Measurements from ENCODE around the gene BST1. TPM values are rescaled to one million over a fixed set of nuclear protein-coding genes. Genes with fewer than 3 reads are reported as not detected.

Gene BST1, protein sequence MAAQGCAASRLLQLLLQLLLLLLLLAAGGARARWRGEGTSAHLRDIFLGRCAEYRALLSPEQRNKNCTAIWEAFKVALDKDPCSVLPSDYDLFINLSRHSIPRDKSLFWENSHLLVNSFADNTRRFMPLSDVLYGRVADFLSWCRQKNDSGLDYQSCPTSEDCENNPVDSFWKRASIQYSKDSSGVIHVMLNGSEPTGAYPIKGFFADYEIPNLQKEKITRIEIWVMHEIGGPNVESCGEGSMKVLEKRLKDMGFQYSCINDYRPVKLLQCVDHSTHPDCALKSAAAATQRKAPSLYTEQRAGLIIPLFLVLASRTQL
- total RNA-seq, result 10 to 100 TPM in 1 of 9 donors, 1 to 10 TPM in 8; 3.0 to 10.3 (median 4.9) TPM
- 1 to 10 TPM; 2.3 to 3.2 (median 2.7) TPM for polyA plus RNA-seq
- long read RNA-seq, donor 1, partial matches to known transcripts, result 0 of 1 reads
- long read RNA-seq, donor 1, other reads (novel, unspliced or antisense), result 0 of 1 reads
- long read RNA-seq, donor 2, result 0 reads
- long read RNA-seq, donor 3, partial matches to known transcripts, result 0 of 1 reads
- long read RNA-seq, donor 3, other reads (novel, unspliced or antisense), result 0 of 1 reads
- long read RNA-seq, donor 4, result 0 reads
- long read RNA-seq, donor 5, transcript BST1-201 (9 exons, 1,480 nt), result major isoform, 5 of 7 reads
- long read RNA-seq, donor 5, partial matches to known transcripts, result 0 of 7 reads
- long read RNA-seq, donor 5, other reads (novel, unspliced or antisense), result 2 of 7 reads
- long read RNA-seq, donor 6, partial matches to known transcripts, result 0 of 1 reads
- long read RNA-seq, donor 6, other reads (novel, unspliced or antisense), result 1 of 1 reads
- long read RNA-seq, donor 7, result 0 reads
- long read RNA-seq, donor 8, partial matches to known transcripts, result 6 of 8 reads
- long read RNA-seq, donor 8, other reads (novel, unspliced or antisense), result 0 of 8 reads
- long read RNA-seq, donor 9, partial matches to known transcripts, result 0 of 3 reads
- long read RNA-seq, donor 9, other reads (novel, unspliced or antisense), result 0 of 3 reads
- long read RNA-seq, donor 10, partial matches to known transcripts, result 0 of 1 reads
- long read RNA-seq, donor 10, other reads (novel, unspliced or antisense), result 0 of 1 reads

GRCh38 chr4:15702941-15703403 is at the start of gene BST1:
Gene BST1, plus strand, starts transcription at chr4:15703065. Its CDS starts 80 bp downstream, at chr4:15703145.
- peak; percentile 46 to 77 (median 58) for DNase-seq
- intact Hi-C loops (cut with DNase I), result no loop called here
- no peak for TF ChIP-seq CTCF (IDR thresholded peaks at IDR 0.05)
- TF ChIP-seq POLR2A (IDR thresholded peaks at IDR 0.05), result no peak
- Histone ChIP-seq H3K27me3 (no peaks in the 10 kb centered on the region), H3K4me1 (replicated peaks in 1 of 2) (peaks cover 0 to 6% of the 10 kb centered on the region in 2 donors), H3K4me3 (peak within 1 kb of the TSS in 2 of 4 donors; percentile 33 to 61), H3K9me3 (replicated peaks in 1 of 3) (no peaks in the 10 kb centered on the region), H3K36me3 (replicated peaks in 1 of 2) (no peaks in the 10 kb centered on the region), H3K27ac (peak within 1 kb of the TSS in 2 of 5 donors; percentile 2 to 3)
- WGBS, 4 donors, result 1% methylated on average over 22 to 43 of the region's 43 CpGs

DNA sequence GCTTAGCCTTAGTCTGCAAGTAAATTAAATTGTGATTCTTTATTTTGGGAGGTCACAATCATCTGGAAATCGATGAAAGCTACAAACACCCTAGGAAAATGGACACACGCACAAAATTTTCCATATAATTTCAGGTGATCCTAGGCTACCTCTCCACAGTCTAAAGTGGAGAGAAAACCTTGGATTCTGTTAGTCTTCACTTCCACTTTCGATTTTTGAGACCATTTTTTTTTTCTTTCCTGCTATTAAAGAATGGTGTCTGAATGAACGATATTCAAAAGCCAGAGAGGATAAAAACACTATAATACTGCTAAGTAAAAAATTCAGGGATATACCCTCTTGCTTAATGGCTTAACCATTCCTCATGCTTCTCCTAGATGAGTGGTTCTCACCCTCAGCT is 49.4 kb upstream of the BST1 start:
- no peak for DNase-seq
- WGBS, 4 donors, result 10 to 14% (median 12%) methylated on average over 4 of the region's 4 CpGs
- Histone ChIP-seq H3K36me3 (replicated peaks in 1 of 2) (no peaks in the 10 kb centered on the region), H3K9me3 (replicated peaks in 1 of 3) (no peaks in the 10 kb centered on the region), H3K27me3 (no peaks in the 10 kb centered on the region), H3K27ac (peak overlapping the region; percentile 64 to 100 (median 99)), H3K4me1 (replicated peaks in 1 of 2) (peaks cover 43 to 76% of the 10 kb centered on the region in 2 donors), H3K4me3 (peak overlapping the region in 2 of 4 donors; percentile 58 to 93)
- no peak for TF ChIP-seq POLR2A (IDR thresholded peaks at IDR 0.05)
- no peak for TF ChIP-seq CTCF (IDR thresholded peaks at IDR 0.05)
- intact Hi-C loops (cut with DNase I), result loop anchor here in 1 of 2 donors (10.0 kb wide), 1 partner anchor 419 kb away; no protein-coding TSS in a partner anchor

DNA sequence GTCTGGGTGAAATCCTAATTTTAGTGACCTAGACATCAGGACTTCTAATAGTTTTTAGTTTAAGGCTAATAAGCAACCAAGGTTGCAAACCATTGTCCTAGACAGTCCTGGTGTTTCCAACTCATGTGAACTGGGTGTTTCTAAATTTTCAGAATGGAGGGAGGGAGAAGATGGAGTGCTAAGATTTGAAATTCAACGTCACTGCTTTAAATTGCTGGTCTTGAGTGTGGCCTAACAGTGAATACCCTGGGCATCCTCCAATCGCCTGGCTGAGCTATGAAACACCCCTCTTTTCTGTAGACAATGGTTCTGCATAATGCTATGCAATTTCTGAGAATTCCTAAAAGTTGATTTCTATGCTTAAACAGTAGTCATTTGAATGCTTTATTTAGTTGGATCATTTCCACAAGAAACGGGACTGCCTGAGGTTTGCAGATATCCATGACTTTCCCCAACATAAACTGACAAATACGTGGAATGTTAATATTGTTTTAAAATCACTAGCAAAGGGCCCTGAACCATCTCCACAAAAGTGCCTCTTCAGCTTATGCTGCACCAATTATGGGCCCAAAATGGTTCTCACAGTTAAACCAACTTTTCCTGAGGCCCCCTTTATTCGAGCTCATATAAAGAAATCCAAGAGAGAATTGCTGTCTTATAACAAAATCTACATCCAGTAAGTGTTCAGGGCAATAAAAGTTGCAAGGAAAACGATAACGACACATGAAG is 48.8 kb upstream of the BST1 start:
- peak in 1 of 2 donors; percentile 29 for TF ChIP-seq POLR2A (IDR thresholded peaks at IDR 0.05)
- TF ChIP-seq CTCF (IDR thresholded peaks at IDR 0.05), result no peak
- Histone ChIP-seq H3K9me3 (replicated peaks in 1 of 3) (no peaks in the 10 kb centered on the region), H3K27ac (peak overlapping the region; percentile 99 to 100 (median 99)), H3K36me3 (replicated peaks in 1 of 2) (no peaks in the 10 kb centered on the region), H3K4me3 (peak overlapping the region; percentile 58 to 93 (median 76)), H3K4me1 (replicated peaks in 1 of 2) (peaks cover 43 to 70% of the 10 kb centered on the region in 2 donors), H3K27me3 (no peaks in the 10 kb centered on the region)
- intact Hi-C loops (cut with DNase I), result loop anchor here in 1 of 2 donors (10.0 kb wide), 1 partner anchor 419 kb away; no protein-coding TSS in a partner anchor
- peak in 4 of 7 donors; percentile 14 to 37 (median 30) for DNase-seq
- 0 to 2% (median 1%) methylated on average over 7 of the region's 7 CpGs for WGBS, 4 donors

Measured in adrenal gland (tissue), 19 donors.